ENCODE measurements around the gene ST8SIA5. TPM values are rescaled to one million over a fixed set of nuclear protein-coding genes. Genes with fewer than 3 reads are reported as not detected.

ST8SIA5 gene
- total and polyA plus RNA-seq, 10 of the 15 experiments (the other 5 are each of a cell fraction or from before 2014, with no cell fraction given), result 0.02 to 0.32 (median 0.12) TPM; not detected in 1

DNA sequence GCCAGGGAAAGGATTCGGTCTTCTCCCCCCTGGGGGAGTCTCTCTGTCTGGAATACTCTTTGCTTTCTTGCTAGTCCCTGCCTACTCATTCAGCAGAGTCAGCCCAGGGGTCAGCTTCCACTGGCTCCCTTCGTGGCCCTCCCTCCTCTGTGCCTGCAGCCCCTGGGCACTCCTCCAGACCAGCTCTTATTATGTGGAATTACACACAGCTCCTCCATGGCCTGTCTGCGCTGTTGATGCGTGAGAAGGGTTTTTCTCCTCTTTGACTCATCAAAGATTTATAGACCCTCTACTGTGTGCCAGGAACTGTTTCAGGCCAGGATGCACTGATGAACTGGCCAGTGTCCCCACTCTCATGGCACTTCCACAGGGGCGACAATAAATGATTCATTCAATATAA lies 44.4 kb downstream of the ST8SIA5 start (continued):
- TF ChIP-seq, protein P1, sequence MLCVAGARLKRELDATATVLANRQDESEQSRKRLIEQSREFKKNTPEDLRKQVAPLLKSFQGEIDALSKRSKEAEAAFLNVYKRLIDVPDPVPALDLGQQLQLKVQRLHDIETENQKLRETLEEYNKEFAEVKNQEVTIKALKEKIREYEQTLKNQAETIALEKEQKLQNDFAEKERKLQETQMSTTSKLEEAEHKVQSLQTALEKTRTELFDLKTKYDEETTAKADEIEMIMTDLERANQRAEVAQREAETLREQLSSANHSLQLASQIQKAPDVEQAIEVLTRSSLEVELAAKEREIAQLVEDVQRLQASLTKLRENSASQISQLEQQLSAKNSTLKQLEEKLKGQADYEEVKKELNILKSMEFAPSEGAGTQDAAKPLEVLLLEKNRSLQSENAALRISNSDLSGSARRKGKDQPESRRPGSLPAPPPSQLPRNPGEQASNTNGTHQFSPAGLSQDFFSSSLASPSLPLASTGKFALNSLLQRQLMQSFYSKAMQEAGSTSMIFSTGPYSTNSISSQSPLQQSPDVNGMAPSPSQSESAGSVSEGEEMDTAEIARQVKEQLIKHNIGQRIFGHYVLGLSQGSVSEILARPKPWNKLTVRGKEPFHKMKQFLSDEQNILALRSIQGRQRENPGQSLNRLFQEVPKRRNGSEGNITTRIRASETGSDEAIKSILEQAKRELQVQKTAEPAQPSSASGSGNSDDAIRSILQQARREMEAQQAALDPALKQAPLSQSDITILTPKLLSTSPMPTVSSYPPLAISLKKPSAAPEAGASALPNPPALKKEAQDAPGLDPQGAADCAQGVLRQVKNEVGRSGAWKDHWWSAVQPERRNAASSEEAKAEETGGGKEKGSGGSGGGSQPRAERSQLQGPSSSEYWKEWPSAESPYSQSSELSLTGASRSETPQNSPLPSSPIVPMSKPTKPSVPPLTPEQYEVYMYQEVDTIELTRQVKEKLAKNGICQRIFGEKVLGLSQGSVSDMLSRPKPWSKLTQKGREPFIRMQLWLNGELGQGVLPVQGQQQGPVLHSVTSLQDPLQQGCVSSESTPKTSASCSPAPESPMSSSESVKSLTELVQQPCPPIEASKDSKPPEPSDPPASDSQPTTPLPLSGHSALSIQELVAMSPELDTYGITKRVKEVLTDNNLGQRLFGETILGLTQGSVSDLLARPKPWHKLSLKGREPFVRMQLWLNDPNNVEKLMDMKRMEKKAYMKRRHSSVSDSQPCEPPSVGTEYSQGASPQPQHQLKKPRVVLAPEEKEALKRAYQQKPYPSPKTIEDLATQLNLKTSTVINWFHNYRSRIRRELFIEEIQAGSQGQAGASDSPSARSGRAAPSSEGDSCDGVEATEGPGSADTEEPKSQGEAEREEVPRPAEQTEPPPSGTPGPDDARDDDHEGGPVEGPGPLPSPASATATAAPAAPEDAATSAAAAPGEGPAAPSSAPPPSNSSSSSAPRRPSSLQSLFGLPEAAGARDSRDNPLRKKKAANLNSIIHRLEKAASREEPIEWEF (IDR thresholded peaks at IDR 0.05; ENCODE audit: insufficient replicate concordance, low read depth, low read length), result no peak
- TF ChIP-seq, protein P2, sequence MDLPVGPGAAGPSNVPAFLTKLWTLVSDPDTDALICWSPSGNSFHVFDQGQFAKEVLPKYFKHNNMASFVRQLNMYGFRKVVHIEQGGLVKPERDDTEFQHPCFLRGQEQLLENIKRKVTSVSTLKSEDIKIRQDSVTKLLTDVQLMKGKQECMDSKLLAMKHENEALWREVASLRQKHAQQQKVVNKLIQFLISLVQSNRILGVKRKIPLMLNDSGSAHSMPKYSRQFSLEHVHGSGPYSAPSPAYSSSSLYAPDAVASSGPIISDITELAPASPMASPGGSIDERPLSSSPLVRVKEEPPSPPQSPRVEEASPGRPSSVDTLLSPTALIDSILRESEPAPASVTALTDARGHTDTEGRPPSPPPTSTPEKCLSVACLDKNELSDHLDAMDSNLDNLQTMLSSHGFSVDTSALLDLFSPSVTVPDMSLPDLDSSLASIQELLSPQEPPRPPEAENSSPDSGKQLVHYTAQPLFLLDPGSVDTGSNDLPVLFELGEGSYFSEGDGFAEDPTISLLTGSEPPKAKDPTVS (IDR thresholded peaks at IDR 0.05; ENCODE audit: low read depth, low read length), result no peak
- TF ChIP-seq ATF2 (IDR thresholded peaks at IDR 0.05; ENCODE audit: low read length), result no peak
- no peak for TF ChIP-seq ATF7 (IDR thresholded peaks at IDR 0.05; ENCODE audit: low read depth)
